Suprapubic skin (tissue), 3 donors: ENCODE data around the gene GPC1.

Experiments used
- EP300 ChIP-seq: sonication (generic); formaldehyde crosslinking; IDR thresholded peaks from one replicate; pipeline ENCODE4 v1.6.1; 2017; ENCODE audit warnings: antibody characterized with exemption
- POLR2A ChIP-seq, 2 donors: fragments of 450-650 bp; IDR thresholded peaks; one replicate each; pipeline ENCODE4 v1.6.1; 2017; ENCODE audit warnings: antibody characterized with exemption in 2 of 2, mild to moderate bottlenecking in 2 of 2, moderate library complexity in 2 of 2
- TF ChIP-seq, protein P1 (sequence below), 2 donors: fragments of 200-600 bp in 1 of 2; fragments of 450-650 bp in 1 of 2; sonication (generic) in 1 of 2; IDR thresholded peaks; one replicate each; pipeline ENCODE4 v1.5.1; 2016 to 2019; ENCODE audit warnings: antibody characterized with exemption in 2 of 2, mild to moderate bottlenecking in 1 of 2, moderate library complexity in 1 of 2

DNA sequence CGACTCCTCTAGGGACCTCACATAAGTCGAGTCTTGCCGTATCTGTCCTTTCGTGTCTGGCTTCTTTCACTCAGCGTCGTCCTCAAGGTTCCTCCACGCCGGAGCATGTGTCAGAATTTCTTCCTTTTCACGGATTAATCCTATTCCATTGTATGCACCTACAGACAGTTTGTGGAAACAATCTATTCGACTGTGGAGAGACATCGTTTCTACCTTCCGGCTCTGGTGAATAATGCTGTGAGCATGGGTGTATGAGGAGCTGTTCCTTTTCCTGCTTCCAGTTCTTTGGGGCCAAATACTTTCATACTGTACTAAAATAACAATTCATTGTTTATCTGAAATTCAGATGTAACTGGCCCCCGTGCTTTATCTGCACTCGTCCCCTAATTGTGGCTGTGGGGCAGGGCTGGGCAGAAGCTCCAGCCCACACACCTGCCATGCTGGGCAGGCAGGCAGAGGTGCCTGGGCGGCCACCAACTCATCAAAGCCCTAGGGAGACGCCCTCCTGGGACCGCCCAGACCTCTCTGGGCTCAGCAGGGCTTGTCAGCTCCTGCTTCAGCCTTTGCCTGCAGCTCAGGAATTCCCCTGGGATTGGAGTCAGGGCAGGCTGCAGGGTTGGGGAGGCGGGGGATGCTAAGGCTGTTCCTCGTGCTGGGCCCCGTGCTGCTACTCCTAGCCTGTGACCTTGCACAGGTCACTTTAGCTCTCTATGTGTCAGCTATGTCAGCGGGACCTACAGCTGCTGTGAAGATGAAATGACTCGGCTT, 14.5 kb downstream of the GPC1 start:
- TF ChIP-seq POLR2A (IDR thresholded peaks at IDR 0.05), result no peak
- TF ChIP-seq EP300, result no peak
- TF ChIP-seq, protein P1, sequence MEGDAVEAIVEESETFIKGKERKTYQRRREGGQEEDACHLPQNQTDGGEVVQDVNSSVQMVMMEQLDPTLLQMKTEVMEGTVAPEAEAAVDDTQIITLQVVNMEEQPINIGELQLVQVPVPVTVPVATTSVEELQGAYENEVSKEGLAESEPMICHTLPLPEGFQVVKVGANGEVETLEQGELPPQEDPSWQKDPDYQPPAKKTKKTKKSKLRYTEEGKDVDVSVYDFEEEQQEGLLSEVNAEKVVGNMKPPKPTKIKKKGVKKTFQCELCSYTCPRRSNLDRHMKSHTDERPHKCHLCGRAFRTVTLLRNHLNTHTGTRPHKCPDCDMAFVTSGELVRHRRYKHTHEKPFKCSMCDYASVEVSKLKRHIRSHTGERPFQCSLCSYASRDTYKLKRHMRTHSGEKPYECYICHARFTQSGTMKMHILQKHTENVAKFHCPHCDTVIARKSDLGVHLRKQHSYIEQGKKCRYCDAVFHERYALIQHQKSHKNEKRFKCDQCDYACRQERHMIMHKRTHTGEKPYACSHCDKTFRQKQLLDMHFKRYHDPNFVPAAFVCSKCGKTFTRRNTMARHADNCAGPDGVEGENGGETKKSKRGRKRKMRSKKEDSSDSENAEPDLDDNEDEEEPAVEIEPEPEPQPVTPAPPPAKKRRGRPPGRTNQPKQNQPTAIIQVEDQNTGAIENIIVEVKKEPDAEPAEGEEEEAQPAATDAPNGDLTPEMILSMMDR (IDR thresholded peaks at IDR 0.05), result no peak
